Neural cell (in vitro differentiated cells): Measurements from ENCODE around the gene NSUN4. TPM values are rescaled to one million over a fixed set of nuclear protein-coding genes. Genes with fewer than 3 reads are reported as not detected.

Experiments used
- H2AFZ ChIP-seq: fragments of 200-600, 300-800 bp; sonication (generic), shearing (Covaris generic); 2 replicates; pipeline ENCODE4 v1.6.0; 2014; ENCODE audit warnings: low read depth, mild to moderate bottlenecking, antibody characterized with exemption, low read length, moderate library complexity
- H3F3A ChIP-seq: fragments of 200-600 bp; shearing (Covaris generic); 2 replicates; pipeline ENCODE4 v1.6.1; 2016; ENCODE audit warnings: mild to moderate bottlenecking, moderate library complexity, mixed read lengths, antibody characterized with exemption, low read length; ENCODE audit not compliant: insufficient read depth, poor library complexity, severe bottlenecking
- H3K27ac ChIP-seq: fragments of 200-600, 300-800 bp; sonication (generic), shearing (Covaris generic); 2 replicates; pipeline ENCODE4 v1.5.1; 2014; ENCODE audit warnings: mild to moderate bottlenecking, low read length, moderate library complexity
- H3K27me3 ChIP-seq: fragments of 300-800, 200-600 bp; sonication (generic), shearing (Covaris generic); 2 replicates; pipeline ENCODE4 v1.6.0; 2014; ENCODE audit warnings: mild to moderate bottlenecking, low read depth, low read length, moderate library complexity; ENCODE audit not compliant: insufficient read depth
- H3K36me3 ChIP-seq: fragments of 300-800, 200-600 bp; sonication (generic), shearing (Covaris generic); 2 replicates; pipeline ENCODE4 v1.5.1; 2014; ENCODE audit warnings: mild to moderate bottlenecking, antibody characterized with exemption, low read length, moderate library complexity; ENCODE audit not compliant: insufficient read depth
- H3K4me2 ChIP-seq: fragments of 300-800, 200-600 bp; sonication (generic), shearing (Covaris generic); 2 replicates; pipeline ENCODE4 v1.6.0; 2014; ENCODE audit warnings: mild to moderate bottlenecking, low read length
- H3K4me3 ChIP-seq: fragments of 300-800, 200-600 bp; sonication (generic), shearing (Covaris generic); 2 replicates; pipeline ENCODE4 v1.5.1; 2014; ENCODE audit warnings: mild to moderate bottlenecking, low read length, moderate library complexity
- H3K79me2 ChIP-seq: fragments of 200-600 bp; shearing (Covaris generic); replicated peaks from 2 replicates; pipeline ENCODE4 v1.6.0; 2014; ENCODE audit warnings: mild to moderate bottlenecking, low read length, moderate library complexity; ENCODE audit not compliant: insufficient read depth
- H3K9ac ChIP-seq: fragments of 300-800, 200-600 bp; sonication (generic), shearing (Covaris generic); 2 replicates; pipeline ENCODE4 v1.6.1; 2016; ENCODE audit warnings: mild to moderate bottlenecking, low read length, mixed read lengths
- H3K9me2 ChIP-seq: fragments of 200-600 bp; shearing (Covaris generic); 2 replicates; pipeline ENCODE4 v1.6.1; 2016; ENCODE audit warnings: mild to moderate bottlenecking, low read length, mixed read lengths; ENCODE audit not compliant: insufficient read depth
- H3K9me3 ChIP-seq: fragments of 200-600, 300-800 bp; sonication (generic), shearing (Covaris generic); 2 replicates; pipeline ENCODE4 v1.6.1; 2016; ENCODE audit warnings: mild to moderate bottlenecking, mixed run types, low read length, moderate library complexity, mixed read lengths
- H4K20me1 ChIP-seq: fragments of 200-600 bp; shearing (Covaris generic); 2 replicates; pipeline ENCODE4 v1.6.1; 2016; ENCODE audit warnings: mild to moderate bottlenecking, mixed run types; ENCODE audit not compliant: insufficient read depth
- EP300 ChIP-seq: fragments of 450-650 bp; conservative IDR thresholded peaks from 2 replicates; pipeline ENCODE4 v1.6.1; 2014; ENCODE audit warnings: antibody characterized with exemption, mild to moderate bottlenecking, moderate library complexity; ENCODE audit not compliant: poor library complexity, severe bottlenecking
- EZH2 ChIP-seq: fragments of 200-600, 300-800 bp; shearing (Covaris generic), sonication (generic); IDR thresholded peaks from 2 replicates; pipeline ENCODE4 v1.6.1; 2014; ENCODE audit warnings: antibody characterized with exemption, low read length, borderline replicate concordance, mild to moderate bottlenecking; ENCODE audit not compliant: insufficient read depth, poor library complexity, severe bottlenecking
- MXI1 ChIP-seq: fragments of 450-650 bp; conservative IDR thresholded peaks from 2 replicates; pipeline ENCODE4 v1.6.1; 2014; ENCODE audit warnings: antibody characterized with exemption, mild to moderate bottlenecking; ENCODE audit not compliant: poor library complexity, severe bottlenecking
- POLR2AphosphoS5 ChIP-seq: IDR thresholded peaks from 2 replicates; pipeline ENCODE4 v1.6.1; 2012
- RAD21 ChIP-seq: fragments of 450-650 bp; conservative IDR thresholded peaks from 2 replicates; pipeline ENCODE4 v1.6.1; 2014; ENCODE audit warnings: antibody characterized with exemption, mild to moderate bottlenecking, moderate library complexity
- SMC3 ChIP-seq: fragments of 450-650 bp; conservative IDR thresholded peaks from 2 replicates; pipeline ENCODE4 v1.6.1; 2014; ENCODE audit warnings: antibody characterized with exemption, mild to moderate bottlenecking, moderate library complexity; ENCODE audit not compliant: poor library complexity
- TAF1 ChIP-seq: IDR thresholded peaks from 2 replicates; pipeline ENCODE4 v1.6.1; 2012; ENCODE audit warnings: low read depth
- polyA plus RNA-seq: library from polyadenylated mRNA; depleted of rRNA; stranded (reverse); fragments of >200 nt; gene quantifications from 2 replicates; pipeline ENCODE4 v1.2.3, GENCODE V29; 2014
- TF ChIP-seq, protein P1 (sequence below): IDR thresholded peaks from 2 replicates; pipeline ENCODE4 v1.6.1; 2012; ENCODE audit warnings: borderline replicate concordance
- TF ChIP-seq, protein P2 (sequence below): fragments of 450-650 bp; IDR thresholded peaks from 2 replicates; pipeline ENCODE4 v1.5.1; 2014; ENCODE audit warnings: antibody characterized with exemption, mild to moderate bottlenecking, moderate library complexity; ENCODE audit not compliant: poor library complexity, severe bottlenecking

The NSUN4 gene
- polyA plus RNA-seq, 1 donor from 2014 or later: 8.7 TPM

DNA sequence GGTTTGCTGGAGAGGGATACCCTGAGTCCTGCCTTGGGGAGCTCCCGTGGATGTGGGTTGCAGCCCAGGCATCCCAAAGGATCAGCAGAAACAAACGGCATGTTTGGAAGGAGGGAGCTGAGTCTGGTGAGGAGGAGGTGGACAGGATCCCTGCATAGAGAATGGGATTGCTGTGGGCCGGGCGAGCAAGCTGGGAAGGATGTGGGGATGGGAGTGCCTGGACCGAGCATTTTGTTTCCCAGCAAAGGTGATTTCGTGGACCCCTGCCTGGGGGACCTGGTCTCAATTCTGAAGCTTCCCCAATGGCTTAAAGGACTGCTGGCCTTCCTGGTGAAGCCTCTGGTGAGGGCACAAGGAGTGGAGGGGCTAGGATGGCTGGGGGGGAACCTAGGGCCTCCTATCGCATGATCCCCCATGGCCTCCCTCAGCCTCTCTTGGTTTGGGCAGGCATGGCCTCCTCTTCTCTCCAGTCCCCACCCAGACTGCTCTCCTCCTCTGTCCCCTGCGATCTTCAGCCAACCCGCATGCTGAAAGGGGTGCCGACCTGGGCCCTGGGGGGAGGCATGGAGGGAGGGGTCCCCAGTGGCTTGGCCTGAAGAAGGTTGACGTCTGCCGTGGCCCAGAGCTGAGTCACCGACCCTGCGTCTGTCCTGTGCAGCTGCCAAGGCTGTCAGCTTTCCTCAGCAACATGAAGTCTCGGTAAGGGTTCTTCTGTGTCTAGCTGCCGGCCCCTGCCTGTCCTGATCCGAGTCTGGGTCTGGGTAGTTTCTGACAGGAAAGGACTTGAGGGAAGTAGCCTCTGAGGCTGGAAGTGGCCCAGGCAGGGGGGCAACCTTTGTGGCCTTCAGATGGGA lies 69.8 kb downstream of the NSUN4 start:
- no peaks in the 10 kb centered on the region for H3K9me3 ChIP-seq
- no peaks in the 10 kb centered on the region for H3F3A ChIP-seq
- no peak overlapping the region for H3K4me2 ChIP-seq
- TF ChIP-seq RAD21: no peak
- no peak for TF ChIP-seq TAF1
- TF ChIP-seq, protein P1, sequence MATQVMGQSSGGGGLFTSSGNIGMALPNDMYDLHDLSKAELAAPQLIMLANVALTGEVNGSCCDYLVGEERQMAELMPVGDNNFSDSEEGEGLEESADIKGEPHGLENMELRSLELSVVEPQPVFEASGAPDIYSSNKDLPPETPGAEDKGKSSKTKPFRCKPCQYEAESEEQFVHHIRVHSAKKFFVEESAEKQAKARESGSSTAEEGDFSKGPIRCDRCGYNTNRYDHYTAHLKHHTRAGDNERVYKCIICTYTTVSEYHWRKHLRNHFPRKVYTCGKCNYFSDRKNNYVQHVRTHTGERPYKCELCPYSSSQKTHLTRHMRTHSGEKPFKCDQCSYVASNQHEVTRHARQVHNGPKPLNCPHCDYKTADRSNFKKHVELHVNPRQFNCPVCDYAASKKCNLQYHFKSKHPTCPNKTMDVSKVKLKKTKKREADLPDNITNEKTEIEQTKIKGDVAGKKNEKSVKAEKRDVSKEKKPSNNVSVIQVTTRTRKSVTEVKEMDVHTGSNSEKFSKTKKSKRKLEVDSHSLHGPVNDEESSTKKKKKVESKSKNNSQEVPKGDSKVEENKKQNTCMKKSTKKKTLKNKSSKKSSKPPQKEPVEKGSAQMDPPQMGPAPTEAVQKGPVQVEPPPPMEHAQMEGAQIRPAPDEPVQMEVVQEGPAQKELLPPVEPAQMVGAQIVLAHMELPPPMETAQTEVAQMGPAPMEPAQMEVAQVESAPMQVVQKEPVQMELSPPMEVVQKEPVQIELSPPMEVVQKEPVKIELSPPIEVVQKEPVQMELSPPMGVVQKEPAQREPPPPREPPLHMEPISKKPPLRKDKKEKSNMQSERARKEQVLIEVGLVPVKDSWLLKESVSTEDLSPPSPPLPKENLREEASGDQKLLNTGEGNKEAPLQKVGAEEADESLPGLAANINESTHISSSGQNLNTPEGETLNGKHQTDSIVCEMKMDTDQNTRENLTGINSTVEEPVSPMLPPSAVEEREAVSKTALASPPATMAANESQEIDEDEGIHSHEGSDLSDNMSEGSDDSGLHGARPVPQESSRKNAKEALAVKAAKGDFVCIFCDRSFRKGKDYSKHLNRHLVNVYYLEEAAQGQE: no peak
- TF ChIP-seq SMC3: no peak
- no peak for TF ChIP-seq EZH2
- TF ChIP-seq, protein P2, sequence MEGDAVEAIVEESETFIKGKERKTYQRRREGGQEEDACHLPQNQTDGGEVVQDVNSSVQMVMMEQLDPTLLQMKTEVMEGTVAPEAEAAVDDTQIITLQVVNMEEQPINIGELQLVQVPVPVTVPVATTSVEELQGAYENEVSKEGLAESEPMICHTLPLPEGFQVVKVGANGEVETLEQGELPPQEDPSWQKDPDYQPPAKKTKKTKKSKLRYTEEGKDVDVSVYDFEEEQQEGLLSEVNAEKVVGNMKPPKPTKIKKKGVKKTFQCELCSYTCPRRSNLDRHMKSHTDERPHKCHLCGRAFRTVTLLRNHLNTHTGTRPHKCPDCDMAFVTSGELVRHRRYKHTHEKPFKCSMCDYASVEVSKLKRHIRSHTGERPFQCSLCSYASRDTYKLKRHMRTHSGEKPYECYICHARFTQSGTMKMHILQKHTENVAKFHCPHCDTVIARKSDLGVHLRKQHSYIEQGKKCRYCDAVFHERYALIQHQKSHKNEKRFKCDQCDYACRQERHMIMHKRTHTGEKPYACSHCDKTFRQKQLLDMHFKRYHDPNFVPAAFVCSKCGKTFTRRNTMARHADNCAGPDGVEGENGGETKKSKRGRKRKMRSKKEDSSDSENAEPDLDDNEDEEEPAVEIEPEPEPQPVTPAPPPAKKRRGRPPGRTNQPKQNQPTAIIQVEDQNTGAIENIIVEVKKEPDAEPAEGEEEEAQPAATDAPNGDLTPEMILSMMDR: no peak
- TF ChIP-seq POLR2AphosphoS5: no peak
- TF ChIP-seq MXI1: no peak
- no peak for TF ChIP-seq EP300
- H2AFZ ChIP-seq: no peak overlapping the region
- H3K79me2 ChIP-seq: no peaks in the 10 kb centered on the region
- H3K4me3 ChIP-seq: no peak overlapping the region
- H4K20me1 ChIP-seq: no peaks in the 10 kb centered on the region
- H3K27ac ChIP-seq: no peak overlapping the region
- no peaks in the 10 kb centered on the region for H3K9me2 ChIP-seq
- no peak overlapping the region for H3K9ac ChIP-seq
- H3K27me3 ChIP-seq: no peaks in the 10 kb centered on the region
- peaks cover 8% of the 10 kb centered on the region for H3K36me3 ChIP-seq

DNA sequence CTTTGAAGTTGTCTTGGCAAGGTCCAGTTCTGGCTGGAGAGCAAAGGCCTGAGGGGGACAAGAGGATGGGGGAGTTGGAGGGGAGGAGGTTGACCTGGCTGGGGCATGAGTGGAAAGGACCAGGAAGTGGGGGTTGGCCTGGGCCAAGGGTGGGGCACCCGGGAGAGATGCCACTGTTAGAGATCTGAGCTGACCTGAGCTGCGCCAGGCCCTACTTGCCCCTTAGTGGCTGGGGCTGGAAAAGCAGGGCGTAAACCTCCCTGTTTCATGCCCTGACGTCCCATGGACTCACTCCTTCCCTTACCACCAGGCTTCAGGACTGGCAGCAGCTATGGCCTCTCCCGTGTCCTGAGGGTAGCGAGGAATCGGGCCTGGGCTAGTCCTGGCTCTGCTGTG lies 70.4 kb downstream of the NSUN4 start:
- no peak overlapping the region for H3K9ac ChIP-seq
- H3K9me3 ChIP-seq: no peaks in the 10 kb centered on the region
- H3K36me3 ChIP-seq: peaks cover 8% of the 10 kb centered on the region
- no peaks in the 10 kb centered on the region for H4K20me1 ChIP-seq
- no peak for TF ChIP-seq EP300
- H3K4me3 ChIP-seq: no peak overlapping the region
- H3K9me2 ChIP-seq: no peaks in the 10 kb centered on the region
- H3K79me2 ChIP-seq: no peaks in the 10 kb centered on the region
- H2AFZ ChIP-seq: no peak overlapping the region
- no peak overlapping the region for H3K27ac ChIP-seq
- no peaks in the 10 kb centered on the region for H3F3A ChIP-seq
- no peaks in the 10 kb centered on the region for H3K27me3 ChIP-seq
- no peak overlapping the region for H3K4me2 ChIP-seq

Other genes with a start within 250 kb of the NSUN4 start
- 119 and 125 TPM in 2 replicates for gene PIK3R3, start 208.2 kb upstream of the NSUN4 start, polyA plus RNA-seq
- 0.62 and 0.96 TPM in 2 replicates for gene TSPAN1, start 165.7 kb upstream of the NSUN4 start, polyA plus RNA-seq
- gene P3R3URF, start 164.3 kb upstream of the NSUN4 start, polyA plus RNA-seq: not detected in 2 replicates
- gene POMGNT1, start 142.4 kb upstream of the NSUN4 start, polyA plus RNA-seq: 128 and 147 TPM in 2 replicates
- gene LURAP1, start 137.5 kb upstream of the NSUN4 start, polyA plus RNA-seq: 0.50 TPM in 1 of 2 replicates, not detected in the other
- gene RAD54L, start 93.0 kb upstream of the NSUN4 start, polyA plus RNA-seq: 1.1 TPM in 1 of 2 replicates, not detected in the other
- 52.9 and 68.6 TPM in 2 replicates for gene LRRC41, start 37.2 kb upstream of the NSUN4 start, polyA plus RNA-seq
- 1,068 and 1,272 TPM in 2 replicates for gene UQCRH, start 37.1 kb upstream of the NSUN4 start, polyA plus RNA-seq
- 106 and 111 TPM in 2 replicates for gene FAAH, start 53.5 kb downstream of the NSUN4 start, polyA plus RNA-seq
- gene DMBX1, start 149.0 kb downstream of the NSUN4 start, polyA plus RNA-seq: 0.28 TPM in 1 of 2 replicates, not detected in the other
- not detected in 2 replicates for gene KNCN, start 210.8 kb downstream of the NSUN4 start, polyA plus RNA-seq